Breast epithelium (tissue), 4 donors: Measurements from ENCODE around the gene IPO13. TPM values are rescaled to one million over a fixed set of nuclear protein-coding genes. Genes with fewer than 3 reads are reported as not detected.

Source experiments
- DNase-seq, 2 donors: peaks; one replicate each; pipeline ENCODE4 v3.0.0-alpha.2; 2019; ENCODE audit warnings: low spot score in 2 of 2
- H3K27ac ChIP-seq, 2 donors: fragments of 200-600 bp; sonication (generic) in 1 of 2; one replicate each; pipeline ENCODE4 v1.5.1; 2016 to 2019; ENCODE audit warnings: mild to moderate bottlenecking in 1 of 2
- H3K27me3 ChIP-seq, 2 donors: fragments of 200-600 bp; sonication (generic) in 1 of 2; one replicate each; pipeline versions ENCODE4 v1.5.1 to v1.6.0; 2017 to 2019; ENCODE audit warnings: control low read depth in 1 of 2, mild to moderate bottlenecking in 1 of 2
- H3K36me3 ChIP-seq: fragments of 200-600 bp; one replicate; pipeline ENCODE4 v1.5.1; 2019
- H3K4me1 ChIP-seq, 2 donors: fragments of 200-600 bp; sonication (generic); one replicate each; pipeline ENCODE4 v1.5.1; 2016 to 2019; ENCODE audit warnings: control low read depth in 1 of 2
- H3K4me3 ChIP-seq, 3 donors: fragments of 200-600 bp; sonication (generic); 1 replicate in 2 of 3; 2 replicates in 1 of 3; pipeline ENCODE4 v1.5.1; 2016 to 2019; ENCODE audit warnings: mild to moderate bottlenecking in 3 of 3, moderate library complexity in 2 of 3
- H3K9me3 ChIP-seq, 2 donors: fragments of 200-600 bp; sonication (generic) in 1 of 2; one replicate each; pipeline ENCODE4 v1.5.1; 2016 to 2019; ENCODE audit warnings: control low read depth in 1 of 2
- POLR2A ChIP-seq: fragments of 450-650 bp; IDR thresholded peaks from one replicate; pipeline ENCODE4 v1.6.1; 2016; ENCODE audit warnings: antibody characterized with exemption, mild to moderate bottlenecking, moderate library complexity
- POLR2AphosphoS5 ChIP-seq, 3 donors: sonication (generic); formaldehyde crosslinking; IDR thresholded peaks; one replicate each; pipeline ENCODE4 v1.6.1; 2017; ENCODE audit warnings: antibody characterized with exemption in 3 of 3
- intact Hi-C: fragments of 100-400 bp; cut with DNase I; formaldehyde crosslinking; loops from one replicate; pipeline ENCODE4 v1.15.1; 2023; ENCODE audit warnings: low total_unique reads
- total RNA-seq, 3 donors: library from RNA; depleted of rRNA; stranded (reverse); fragments of >200 nt; gene quantifications; one replicate each; pipeline ENCODE4 v1.1.0, GENCODE V29; 2016
- TF ChIP-seq, protein P1 (sequence below), 3 donors: fragments of 450-650 bp; IDR thresholded peaks; one replicate each; pipeline ENCODE4 v1.5.1; 2016 to 2017; ENCODE audit warnings: antibody characterized with exemption in 3 of 3, mild to moderate bottlenecking in 3 of 3, moderate library complexity in 3 of 3

IPO13 gene
- total RNA-seq, 3 donors from 2014 or later = 18.4 to 23.0 (median 20.5) TPM

DNA sequence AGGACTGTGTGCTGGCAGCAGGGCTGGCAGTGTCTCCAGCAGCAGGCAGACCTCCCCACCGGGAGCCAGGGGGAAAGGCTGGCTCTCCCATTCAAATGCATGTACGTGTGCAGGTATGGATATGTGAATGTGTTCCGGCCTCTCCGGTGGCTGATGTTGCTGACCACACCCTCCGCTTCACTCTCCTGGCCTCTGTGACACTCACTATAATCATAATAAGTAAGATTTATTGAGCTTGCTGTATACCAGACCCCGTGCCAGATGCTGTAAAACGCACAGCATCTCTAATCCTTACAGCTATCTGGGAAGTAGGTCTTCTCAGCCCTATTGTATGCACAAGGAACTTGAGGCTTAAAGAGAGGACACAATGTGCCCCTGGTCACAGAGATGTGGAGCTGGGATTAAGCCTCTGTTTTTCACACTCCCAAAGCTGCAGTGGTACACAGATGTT, 33.7 kb upstream of the IPO13 start:
- Histone ChIP-seq H3K27ac (peak overlapping the region; percentile 7 to 69), H3K4me1 (no peaks in the 10 kb centered on the region), H3K9me3 (no peaks in the 10 kb centered on the region), H3K4me3 (no peak overlapping the region), H3K27me3 (no peaks in the 10 kb centered on the region), H3K36me3 (no peaks in the 10 kb centered on the region)
- no peak for TF ChIP-seq POLR2AphosphoS5 (IDR thresholded peaks at IDR 0.05)
- TF ChIP-seq, protein P1, sequence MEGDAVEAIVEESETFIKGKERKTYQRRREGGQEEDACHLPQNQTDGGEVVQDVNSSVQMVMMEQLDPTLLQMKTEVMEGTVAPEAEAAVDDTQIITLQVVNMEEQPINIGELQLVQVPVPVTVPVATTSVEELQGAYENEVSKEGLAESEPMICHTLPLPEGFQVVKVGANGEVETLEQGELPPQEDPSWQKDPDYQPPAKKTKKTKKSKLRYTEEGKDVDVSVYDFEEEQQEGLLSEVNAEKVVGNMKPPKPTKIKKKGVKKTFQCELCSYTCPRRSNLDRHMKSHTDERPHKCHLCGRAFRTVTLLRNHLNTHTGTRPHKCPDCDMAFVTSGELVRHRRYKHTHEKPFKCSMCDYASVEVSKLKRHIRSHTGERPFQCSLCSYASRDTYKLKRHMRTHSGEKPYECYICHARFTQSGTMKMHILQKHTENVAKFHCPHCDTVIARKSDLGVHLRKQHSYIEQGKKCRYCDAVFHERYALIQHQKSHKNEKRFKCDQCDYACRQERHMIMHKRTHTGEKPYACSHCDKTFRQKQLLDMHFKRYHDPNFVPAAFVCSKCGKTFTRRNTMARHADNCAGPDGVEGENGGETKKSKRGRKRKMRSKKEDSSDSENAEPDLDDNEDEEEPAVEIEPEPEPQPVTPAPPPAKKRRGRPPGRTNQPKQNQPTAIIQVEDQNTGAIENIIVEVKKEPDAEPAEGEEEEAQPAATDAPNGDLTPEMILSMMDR (IDR thresholded peaks at IDR 0.05) = no peak
- TF ChIP-seq POLR2A = no peak
- intact Hi-C loops = no loop called here
- DNase-seq = no peak

DNA sequence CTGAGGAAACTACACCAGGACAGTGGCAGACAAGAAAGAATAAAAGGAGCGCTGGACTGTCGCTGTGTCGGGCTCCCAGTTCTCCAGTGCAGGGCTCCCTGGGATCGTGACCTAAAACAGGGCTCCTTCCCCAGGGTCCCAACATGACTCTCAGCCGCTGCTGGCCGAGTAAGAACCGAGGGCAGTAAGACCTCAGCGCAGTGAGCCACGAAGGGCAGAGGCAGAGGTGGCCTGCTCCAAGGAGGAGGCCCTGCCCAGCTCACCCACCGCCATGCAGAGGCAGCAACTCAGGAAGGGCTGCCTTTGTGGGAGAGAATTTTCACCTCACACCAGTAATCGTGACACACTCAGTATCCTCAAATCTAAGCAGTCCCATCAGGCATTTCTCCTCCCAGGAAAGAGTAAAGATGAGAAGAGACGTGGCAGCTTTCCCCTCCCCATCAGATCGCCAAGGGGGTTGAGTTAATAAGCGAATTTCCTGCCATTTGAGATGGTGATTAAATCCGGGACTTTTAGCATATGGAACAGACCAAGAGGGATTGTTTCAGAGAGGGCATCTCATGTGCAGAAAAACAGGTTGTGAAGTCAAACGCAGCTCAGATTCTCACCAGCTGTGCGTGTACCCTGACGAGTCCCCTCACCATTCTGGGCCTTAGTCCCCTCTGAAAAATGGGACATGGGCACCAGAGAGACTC, 32.9 kb upstream of the IPO13 start:
- Histone ChIP-seq H3K4me1 (no peaks in the 10 kb centered on the region), H3K27me3 (no peaks in the 10 kb centered on the region), H3K27ac (peak overlapping the region; percentile 18 to 69), H3K4me3 (no peak overlapping the region), H3K36me3 (no peaks in the 10 kb centered on the region), H3K9me3 (no peaks in the 10 kb centered on the region)
- peak in 1 of 2 donors; percentile 35 for DNase-seq
- TF ChIP-seq POLR2A (no peak), POLR2AphosphoS5 (IDR thresholded peaks at IDR 0.05) (no peak)
- TF ChIP-seq, protein P1 (IDR thresholded peaks at IDR 0.05) = no peak
- intact Hi-C loops = no loop called here

DNA sequence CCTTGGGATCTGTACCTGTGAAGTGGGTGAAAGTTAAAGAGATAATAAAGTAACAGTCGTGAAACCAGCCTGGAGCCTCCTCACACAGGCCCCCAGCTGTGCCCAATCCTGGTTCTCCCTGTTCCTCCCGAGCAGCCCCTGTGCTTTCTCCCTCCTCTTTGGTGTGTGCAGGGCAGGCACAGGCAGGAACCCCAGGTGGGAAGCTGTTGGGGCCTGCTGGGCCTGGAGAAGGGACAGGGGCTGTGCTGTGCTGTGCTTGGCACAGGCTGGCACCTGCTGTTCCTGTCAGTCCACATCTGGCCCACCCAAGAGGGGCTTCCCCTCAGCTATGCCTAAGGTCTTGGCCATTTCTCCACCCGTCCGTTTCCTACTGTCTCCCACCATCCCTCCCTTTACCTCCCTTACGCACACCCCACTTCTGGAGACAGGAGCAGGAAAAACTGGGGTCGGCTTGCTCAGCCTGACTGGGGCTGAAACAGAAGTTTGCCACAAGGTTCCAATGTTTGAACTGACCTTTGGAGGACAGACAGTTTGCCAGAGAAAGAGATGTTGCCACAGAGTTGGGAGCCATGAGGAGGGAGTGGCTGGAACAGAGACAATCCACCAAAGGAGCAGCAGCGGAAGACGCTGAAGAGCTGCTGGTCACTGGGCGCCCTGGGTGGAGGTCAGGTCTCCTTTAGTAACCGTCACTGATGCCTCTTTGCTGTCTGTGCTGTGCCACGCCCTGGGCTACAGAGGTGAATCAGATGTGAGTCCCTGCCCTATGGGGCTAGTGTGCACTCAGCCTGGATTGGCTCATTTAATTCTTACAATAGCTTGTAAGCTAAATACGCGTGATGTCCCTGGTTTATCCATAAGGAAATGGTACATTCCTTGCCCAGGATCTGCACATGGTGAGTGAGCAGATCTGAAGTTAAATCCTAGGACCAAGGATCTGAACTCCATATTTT, 31.9 kb upstream of the IPO13 start:
- Histone ChIP-seq H3K4me3 (no peak overlapping the region), H3K27ac (peak overlapping the region; percentile 7 to 38), H3K9me3 (no peaks in the 10 kb centered on the region), H3K4me1 (no peaks in the 10 kb centered on the region), H3K27me3 (no peaks in the 10 kb centered on the region), H3K36me3 (no peaks in the 10 kb centered on the region)
- TF ChIP-seq POLR2A (no peak), POLR2AphosphoS5 (IDR thresholded peaks at IDR 0.05) (no peak)
- TF ChIP-seq, protein P1 (IDR thresholded peaks at IDR 0.05) = no peak
- intact Hi-C loops = no loop called here
- DNase-seq = no peak

DNA sequence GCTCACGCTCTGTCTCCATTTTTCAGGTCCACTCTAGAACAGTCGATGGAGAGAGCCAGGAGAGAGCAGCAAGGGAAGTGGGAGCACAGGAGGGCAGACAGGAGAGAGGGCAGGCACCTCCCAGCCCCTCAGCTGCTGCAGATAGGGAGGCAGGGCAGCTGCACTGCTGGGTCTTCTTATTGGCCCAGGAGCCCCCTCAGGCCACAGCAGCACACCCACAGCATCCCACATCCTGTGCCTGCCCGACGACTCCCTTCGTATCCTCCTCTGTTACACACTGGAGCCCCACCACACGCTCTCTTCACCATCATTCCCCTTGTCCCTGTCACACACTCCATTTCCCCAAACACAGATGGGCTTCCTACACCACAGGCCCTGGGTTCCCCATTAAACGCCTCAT, 26.8 kb upstream of the IPO13 start:
- TF ChIP-seq, protein P1 (IDR thresholded peaks at IDR 0.05) = no peak
- no peak for TF ChIP-seq POLR2A
- no peak for TF ChIP-seq POLR2AphosphoS5 (IDR thresholded peaks at IDR 0.05)
- H3K27me3 ChIP-seq = no peaks in the 10 kb centered on the region
- no peak overlapping the region for H3K4me3 ChIP-seq
- no peak overlapping the region for H3K27ac ChIP-seq
- H3K9me3 ChIP-seq = no peaks in the 10 kb centered on the region
- no peaks in the 10 kb centered on the region for H3K4me1 ChIP-seq
- no peaks in the 10 kb centered on the region for H3K36me3 ChIP-seq
- DNase-seq = no peak
- intact Hi-C loops = no loop called here

DNA sequence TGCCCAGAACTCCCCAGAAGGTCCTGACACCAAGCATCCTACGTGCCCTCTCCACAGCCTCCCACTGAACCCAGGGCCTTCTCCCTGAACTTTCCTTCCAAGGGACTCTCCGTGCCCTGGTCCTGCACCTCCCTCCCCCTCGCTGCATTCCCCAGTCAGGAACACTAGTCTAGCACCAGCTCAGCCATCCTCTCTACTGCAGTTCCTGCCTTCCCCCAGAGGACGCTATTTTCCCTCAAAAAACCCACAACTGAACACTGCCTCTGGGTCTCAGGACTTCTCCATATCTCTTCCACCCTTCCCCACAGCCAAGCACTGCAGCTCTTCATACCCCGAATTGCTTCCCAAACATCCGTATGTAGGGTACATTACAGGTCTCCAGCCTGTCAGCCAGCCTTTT, 25.7 kb upstream of the IPO13 start:
- Histone ChIP-seq H3K4me3 (no peak overlapping the region), H3K9me3 (no peaks in the 10 kb centered on the region), H3K27ac (no peak overlapping the region), H3K4me1 (no peaks in the 10 kb centered on the region), H3K27me3 (no peaks in the 10 kb centered on the region), H3K36me3 (no peaks in the 10 kb centered on the region)
- intact Hi-C loops = no loop called here
- TF ChIP-seq POLR2A = no peak
- TF ChIP-seq, protein P1 (IDR thresholded peaks at IDR 0.05) = no peak
- TF ChIP-seq POLR2AphosphoS5 (IDR thresholded peaks at IDR 0.05) = no peak
- DNase-seq = no peak
